Chondrocyte (in vitro differentiated cells): ENCODE data around the gene PALM. TPM values are rescaled to one million over a fixed set of nuclear protein-coding genes. Genes with fewer than 3 reads are reported as not detected.

Source experiments
- DNase-seq: peaks from one replicate; pipeline ENCODE4 v3.0.0; 2021; ENCODE audit warnings: mixed read lengths, low spot score
- H3K27ac Mint-ChIP-seq: one replicate; pipeline ENCODE4 v1.8.0; 2021; ENCODE audit warnings: mild to moderate bottlenecking, moderate library complexity, mixed read lengths; ENCODE audit not compliant: unreplicated experiment
- H3K27me3 Mint-ChIP-seq: 2 replicates; pipeline ENCODE4 v1.8.0; 2021; ENCODE audit warnings: low read depth, mixed read lengths
- H3K36me3 Mint-ChIP-seq: 2 replicates; pipeline ENCODE4 v1.8.0; 2021; ENCODE audit warnings: low read depth, mixed read lengths
- H3K4me1 Mint-ChIP-seq: 2 replicates; pipeline ENCODE4 v1.8.0; 2021; ENCODE audit warnings: low read depth, mild to moderate bottlenecking, mixed read lengths
- H3K4me3 Mint-ChIP-seq: one replicate; pipeline ENCODE4 v1.8.0; 2021; ENCODE audit warnings: mild to moderate bottlenecking, moderate library complexity, mixed read lengths; ENCODE audit not compliant: unreplicated experiment
- H3K9me3 Mint-ChIP-seq: 2 replicates; pipeline ENCODE4 v1.8.0; 2021; ENCODE audit warnings: low read depth, mixed read lengths
- total RNA-seq: library from RNA; stranded (reverse); gene quantifications from 3 replicates; pipeline ENCODE4 v1.2.1, GENCODE V29; 2021
- TF ChIP-seq, protein P1 (sequence below): fragments of 200-600 bp; sonication (generic); IDR thresholded peaks from 2 replicates; pipeline ENCODE4 v1.5.0; 2021; ENCODE audit warnings: antibody characterized with exemption, mild to moderate bottlenecking, moderate library complexity

The PALM gene
- total RNA-seq, 1 donor from 2014 or later: 182 TPM

DNA sequence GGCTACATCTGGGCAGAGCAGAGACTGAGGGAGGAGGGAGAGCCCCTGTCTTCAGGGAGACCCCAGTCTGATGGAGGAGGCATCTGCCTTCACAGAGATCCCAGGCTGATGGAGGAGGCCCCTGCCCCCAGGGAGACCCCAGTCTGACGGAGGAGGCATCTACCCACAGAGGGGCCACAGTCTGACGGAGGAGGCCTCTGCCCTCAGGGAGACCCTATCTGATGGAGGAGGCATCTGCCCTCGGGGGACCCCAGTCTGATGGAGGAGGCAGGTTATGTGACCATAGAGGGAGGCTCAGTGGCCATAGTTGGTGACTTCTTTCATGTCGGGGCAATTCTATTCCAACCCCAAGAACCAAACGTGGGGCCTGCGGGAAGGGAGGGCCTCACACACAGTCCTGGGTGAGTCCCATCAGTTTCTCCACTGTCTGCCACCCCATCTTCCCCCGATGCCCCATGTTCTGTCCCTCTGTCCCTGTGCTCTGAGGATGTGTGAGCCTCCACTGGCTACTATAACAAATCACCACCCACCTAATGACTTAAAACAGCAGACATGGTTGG is 56.5 kb downstream of the PALM start:
- no peaks in the 10 kb centered on the region for H3K27me3 Mint-ChIP-seq
- H3K4me1 Mint-ChIP-seq: peaks cover 17% of the 10 kb centered on the region
- H3K4me3 Mint-ChIP-seq: no peak overlapping the region
- no peaks in the 10 kb centered on the region for H3K9me3 Mint-ChIP-seq
- DNase-seq: no peak
- no peaks in the 10 kb centered on the region for H3K36me3 Mint-ChIP-seq
- TF ChIP-seq, protein P1, sequence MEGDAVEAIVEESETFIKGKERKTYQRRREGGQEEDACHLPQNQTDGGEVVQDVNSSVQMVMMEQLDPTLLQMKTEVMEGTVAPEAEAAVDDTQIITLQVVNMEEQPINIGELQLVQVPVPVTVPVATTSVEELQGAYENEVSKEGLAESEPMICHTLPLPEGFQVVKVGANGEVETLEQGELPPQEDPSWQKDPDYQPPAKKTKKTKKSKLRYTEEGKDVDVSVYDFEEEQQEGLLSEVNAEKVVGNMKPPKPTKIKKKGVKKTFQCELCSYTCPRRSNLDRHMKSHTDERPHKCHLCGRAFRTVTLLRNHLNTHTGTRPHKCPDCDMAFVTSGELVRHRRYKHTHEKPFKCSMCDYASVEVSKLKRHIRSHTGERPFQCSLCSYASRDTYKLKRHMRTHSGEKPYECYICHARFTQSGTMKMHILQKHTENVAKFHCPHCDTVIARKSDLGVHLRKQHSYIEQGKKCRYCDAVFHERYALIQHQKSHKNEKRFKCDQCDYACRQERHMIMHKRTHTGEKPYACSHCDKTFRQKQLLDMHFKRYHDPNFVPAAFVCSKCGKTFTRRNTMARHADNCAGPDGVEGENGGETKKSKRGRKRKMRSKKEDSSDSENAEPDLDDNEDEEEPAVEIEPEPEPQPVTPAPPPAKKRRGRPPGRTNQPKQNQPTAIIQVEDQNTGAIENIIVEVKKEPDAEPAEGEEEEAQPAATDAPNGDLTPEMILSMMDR: no peak
- no peak overlapping the region for H3K27ac Mint-ChIP-seq

- no peak overlapping the region for H3K4me3 Mint-ChIP-seq
- H3K36me3 Mint-ChIP-seq: no peaks in the 10 kb centered on the region
- no peak for DNase-seq
- H3K27me3 Mint-ChIP-seq: no peaks in the 10 kb centered on the region
- H3K27ac Mint-ChIP-seq: peak overlapping the region; percentile 97
- TF ChIP-seq, protein P1: no peak
- no peaks in the 10 kb centered on the region for H3K9me3 Mint-ChIP-seq
- peaks cover 19% of the 10 kb centered on the region for H3K4me1 Mint-ChIP-seq
Measured at GRCh38 chr19:768424-768823, 59.7 kb downstream of the PALM start.

- Mint-ChIP-seq H3K4me1 (peaks cover 19% of the 10 kb centered on the region), H3K9me3 (no peaks in the 10 kb centered on the region), H3K27ac (peak overlapping the region; percentile 27), H3K4me3 (no peak overlapping the region), H3K36me3 (no peaks in the 10 kb centered on the region), H3K27me3 (no peaks in the 10 kb centered on the region)
- no peak for DNase-seq
- TF ChIP-seq, protein P1: no peak
Measured at GRCh38 chr19:769616-770015, 60.9 kb downstream of the PALM start.

GRCh38 chr19:771332-771785 is 62.6 kb downstream of the PALM start:
- no peaks in the 10 kb centered on the region for H3K9me3 Mint-ChIP-seq
- no peak overlapping the region for H3K4me3 Mint-ChIP-seq
- no peak overlapping the region for H3K27ac Mint-ChIP-seq
- TF ChIP-seq, protein P1: peak; percentile 79
- no peaks in the 10 kb centered on the region for H3K27me3 Mint-ChIP-seq
- peak; percentile 82 for DNase-seq
- peaks cover 19% of the 10 kb centered on the region for H3K4me1 Mint-ChIP-seq
- H3K36me3 Mint-ChIP-seq: no peaks in the 10 kb centered on the region

DNA sequence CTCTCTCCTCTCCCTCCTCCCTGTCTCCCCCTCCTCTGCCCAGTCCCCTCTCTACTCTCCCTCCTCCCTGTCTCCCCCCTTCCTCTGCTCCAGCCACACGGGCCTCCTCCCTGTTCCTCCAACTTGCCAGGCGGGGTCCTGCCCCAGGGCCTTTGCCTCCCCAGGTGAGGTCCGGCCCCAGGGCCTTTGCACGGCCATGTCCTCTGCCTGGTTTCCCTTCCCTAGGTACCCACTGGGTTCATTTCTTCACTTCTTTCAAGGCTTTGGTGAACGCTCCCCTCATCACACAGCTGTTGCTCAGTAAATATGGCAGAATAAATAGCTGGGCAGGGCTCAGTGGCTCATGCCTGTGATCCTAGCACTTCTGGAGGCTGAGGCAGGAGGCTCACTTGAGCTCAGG is 63.3 kb downstream of the PALM start:
- Mint-ChIP-seq H3K4me3 (no peak overlapping the region), H3K36me3 (no peaks in the 10 kb centered on the region), H3K9me3 (no peaks in the 10 kb centered on the region), H3K4me1 (peaks cover 18% of the 10 kb centered on the region), H3K27me3 (no peaks in the 10 kb centered on the region), H3K27ac (no peak overlapping the region)
- DNase-seq: no peak
- TF ChIP-seq, protein P1: no peak
